ENCODE measurements around the gene C11orf24.
A peak's percentile ranks its signal among the peaks of the same experiment; 100 is the strongest.
"Not testable (repeated sequence)": the region's sequence is repeated elsewhere in the genome, so short reads cannot be mapped to it uniquely, and the experiment has no call there.

The C11orf24 gene

DNA sequence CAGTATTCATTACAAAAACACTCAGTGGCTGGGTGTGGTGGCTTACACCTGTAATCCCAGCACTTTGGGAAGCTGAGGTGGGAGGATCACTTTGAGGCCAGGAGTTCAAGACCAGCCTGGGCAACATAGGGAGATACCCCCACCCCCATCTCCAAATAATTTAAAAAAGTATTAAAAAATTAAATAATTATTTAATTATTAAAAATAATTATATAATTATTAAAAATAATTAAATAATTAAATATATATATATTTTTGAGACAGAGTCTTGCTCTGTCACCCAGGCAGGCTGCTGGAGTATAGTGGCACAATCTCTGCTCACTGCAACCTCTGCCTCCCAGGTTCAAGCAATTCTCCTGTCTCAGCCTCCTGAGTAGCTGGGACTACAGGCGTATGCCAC lies 27.9 kb downstream of the C11orf24 start:
- DNase-seq: not testable (repeated sequence)

DNA sequence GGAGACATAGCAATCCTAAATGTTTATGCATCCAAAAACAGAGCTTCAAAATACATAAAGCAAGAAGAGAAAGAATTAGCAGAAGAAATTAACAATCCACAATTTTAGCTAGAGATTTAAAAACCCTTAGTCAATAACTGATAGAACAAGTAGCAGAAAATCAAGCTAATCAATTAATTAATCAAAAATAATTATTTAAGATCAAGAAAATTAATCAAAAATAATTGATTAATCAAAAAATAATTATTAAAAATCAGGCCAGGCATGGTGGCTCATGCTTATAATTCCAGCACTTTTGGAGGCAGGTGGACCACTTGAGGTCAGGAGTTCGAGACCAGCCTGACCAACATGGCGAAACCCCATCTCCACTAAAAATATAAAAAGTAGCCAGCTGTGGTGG lies 29.2 kb downstream of the C11orf24 start:
- DNase-seq: no peak

DNA sequence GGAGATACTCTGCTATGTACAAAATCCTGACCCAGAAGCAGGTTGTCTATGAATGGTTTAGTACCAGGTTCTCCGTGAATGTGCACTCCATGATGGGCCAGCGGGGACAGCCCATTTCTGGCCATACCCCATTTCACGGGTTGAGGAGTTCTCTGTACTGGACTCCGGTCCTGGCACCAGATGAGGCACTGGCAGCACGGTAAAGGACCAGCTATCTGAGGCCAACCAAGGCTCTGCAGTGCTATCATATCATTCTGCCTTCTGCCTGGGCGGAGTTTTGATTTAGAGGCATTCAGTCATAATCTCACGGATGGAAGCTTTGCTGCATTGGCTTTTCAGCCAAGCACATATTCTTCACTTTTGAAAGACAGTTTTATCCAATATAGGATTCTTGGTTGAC lies 40.2 kb downstream of the C11orf24 start:
- no peak for DNase-seq

DNA sequence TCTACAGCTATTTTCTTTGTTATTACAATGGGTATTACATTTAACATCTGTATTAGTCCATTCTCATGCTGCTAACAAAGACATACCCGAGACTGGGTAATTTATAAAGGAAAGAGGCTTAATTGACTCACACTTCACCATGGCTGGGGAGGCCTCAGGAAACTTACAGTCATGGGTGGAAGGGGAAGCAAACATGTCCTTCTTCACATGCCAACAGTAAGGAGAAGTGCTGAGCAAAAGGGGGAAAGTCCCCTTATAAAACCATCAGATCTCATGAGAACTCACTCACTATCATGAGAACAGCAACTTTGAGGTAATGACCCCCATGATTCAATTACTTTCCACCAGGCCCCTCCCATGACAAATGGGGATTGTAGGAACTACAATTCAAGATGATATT lies 42.2 kb downstream of the C11orf24 start:
- no peak for DNase-seq

DNA sequence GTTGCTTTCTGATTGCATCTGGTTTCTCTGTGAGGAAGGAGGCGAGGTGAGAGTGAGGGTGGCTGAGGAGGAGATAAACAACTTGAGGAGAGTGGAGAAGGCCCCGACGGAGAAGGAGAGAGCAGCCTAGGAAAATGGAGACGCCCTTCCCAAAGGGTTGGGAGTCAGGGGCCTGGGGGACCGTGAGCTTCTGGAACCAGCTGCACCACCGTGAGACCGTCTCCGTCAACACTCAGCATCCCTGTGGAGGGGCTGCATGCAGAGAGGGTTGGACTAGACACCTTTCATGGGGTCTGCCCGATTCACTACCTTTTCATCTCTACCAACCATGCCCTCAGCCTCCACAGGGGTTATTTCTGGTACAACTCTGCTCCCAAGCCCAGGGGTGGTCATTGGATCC lies 45.4 kb downstream of the C11orf24 start:
- DNase-seq: no peak

DNA sequence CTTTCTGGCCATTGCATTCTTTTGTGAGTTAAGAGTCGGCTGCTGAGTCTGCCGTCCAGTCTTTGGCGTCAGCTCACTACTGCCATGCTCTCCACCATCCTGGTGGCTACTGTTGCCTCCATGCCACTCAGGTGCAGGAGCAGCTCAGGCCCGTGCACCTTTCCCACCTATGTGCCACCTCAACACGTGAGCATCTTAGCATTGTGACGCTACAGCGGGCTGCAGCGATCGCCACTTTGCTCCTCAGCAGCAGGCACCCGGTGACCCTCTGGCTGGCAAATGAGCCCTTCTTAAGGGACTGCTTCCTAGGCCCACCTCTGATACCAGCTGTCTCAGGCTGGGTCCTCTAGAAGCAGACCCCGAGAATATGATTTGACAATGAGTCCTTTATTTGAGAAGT lies 47.2 kb downstream of the C11orf24 start:
- DNase-seq: no peak

DNA sequence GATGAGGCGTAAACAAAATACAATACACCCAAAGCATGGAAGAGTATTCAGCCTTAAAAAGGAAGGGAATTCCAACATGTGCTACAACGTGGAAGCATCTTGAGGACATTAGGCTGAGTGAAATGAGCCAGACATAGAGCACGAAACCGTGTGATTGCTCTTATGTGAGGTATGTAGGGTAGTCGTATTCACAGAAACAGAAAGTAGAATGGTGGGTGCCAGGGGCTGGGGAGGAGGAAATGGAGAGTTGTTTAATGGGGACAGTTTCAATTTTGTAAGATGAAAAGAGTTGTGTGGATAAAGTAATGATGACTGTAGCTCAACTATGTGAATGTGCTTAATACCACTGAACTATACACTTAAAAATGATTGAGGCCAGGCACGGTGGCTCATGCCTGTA lies 48.5 kb downstream of the C11orf24 start:
- no peak for DNase-seq

DNA sequence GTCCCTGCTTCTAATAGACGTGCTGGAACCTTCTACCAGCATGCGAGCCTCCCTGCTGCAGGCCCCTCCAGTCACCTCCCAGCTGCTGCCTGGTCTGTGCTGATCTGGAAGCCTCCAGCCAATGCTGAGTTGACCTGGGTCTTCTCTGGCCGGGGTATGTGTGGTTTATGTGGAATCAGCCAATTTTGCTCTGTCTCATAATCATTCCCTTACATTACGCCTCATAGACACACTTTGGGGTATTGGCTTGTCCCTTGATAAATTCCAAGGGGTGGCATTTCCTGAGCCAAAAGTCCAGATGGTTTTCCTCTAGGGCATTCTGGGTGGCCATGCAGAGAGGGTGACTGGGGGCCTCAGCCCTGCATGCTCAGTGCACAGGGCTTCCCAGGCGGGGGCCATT lies 50.4 kb downstream of the C11orf24 start:
- DNase-seq: no peak

DNA sequence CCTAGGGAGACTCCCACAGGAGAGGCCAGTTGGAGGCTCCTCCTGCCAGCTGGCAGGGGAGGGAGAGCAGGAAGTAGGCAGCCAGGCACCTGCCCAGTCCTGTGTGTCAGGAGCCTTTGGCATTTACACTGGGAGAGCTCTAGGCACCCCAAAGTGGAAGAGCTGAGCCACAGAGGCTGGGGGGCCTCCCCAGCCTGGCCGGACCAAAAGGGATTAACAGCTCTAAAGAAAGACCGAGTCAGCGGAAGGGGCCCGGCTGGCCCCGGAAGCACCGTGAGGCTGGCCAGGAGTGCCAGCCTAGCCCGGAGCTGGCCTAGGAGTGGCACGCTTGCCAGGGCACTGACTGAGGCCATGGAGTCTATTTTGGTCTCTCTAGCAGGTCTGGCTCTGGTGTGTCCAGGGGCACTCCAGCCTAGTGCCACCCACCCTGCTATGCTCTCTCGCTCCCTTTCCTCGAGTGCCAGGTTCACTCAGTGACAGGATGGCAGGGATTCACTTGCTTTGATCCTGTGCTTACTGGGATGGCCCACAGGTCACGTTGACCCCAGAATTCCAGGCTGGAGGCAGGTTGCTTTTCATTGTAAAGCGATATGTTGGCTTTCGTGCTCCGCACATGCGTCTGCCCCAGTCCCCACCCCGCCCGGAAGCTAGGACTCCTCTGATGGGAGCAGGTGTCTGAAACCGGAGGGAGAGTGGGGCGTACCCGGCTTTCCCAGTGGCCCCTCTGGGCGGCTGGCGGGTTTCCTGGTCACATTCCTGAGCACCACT lies 55.4 kb downstream of the C11orf24 start:
- no peak for DNase-seq

DNA sequence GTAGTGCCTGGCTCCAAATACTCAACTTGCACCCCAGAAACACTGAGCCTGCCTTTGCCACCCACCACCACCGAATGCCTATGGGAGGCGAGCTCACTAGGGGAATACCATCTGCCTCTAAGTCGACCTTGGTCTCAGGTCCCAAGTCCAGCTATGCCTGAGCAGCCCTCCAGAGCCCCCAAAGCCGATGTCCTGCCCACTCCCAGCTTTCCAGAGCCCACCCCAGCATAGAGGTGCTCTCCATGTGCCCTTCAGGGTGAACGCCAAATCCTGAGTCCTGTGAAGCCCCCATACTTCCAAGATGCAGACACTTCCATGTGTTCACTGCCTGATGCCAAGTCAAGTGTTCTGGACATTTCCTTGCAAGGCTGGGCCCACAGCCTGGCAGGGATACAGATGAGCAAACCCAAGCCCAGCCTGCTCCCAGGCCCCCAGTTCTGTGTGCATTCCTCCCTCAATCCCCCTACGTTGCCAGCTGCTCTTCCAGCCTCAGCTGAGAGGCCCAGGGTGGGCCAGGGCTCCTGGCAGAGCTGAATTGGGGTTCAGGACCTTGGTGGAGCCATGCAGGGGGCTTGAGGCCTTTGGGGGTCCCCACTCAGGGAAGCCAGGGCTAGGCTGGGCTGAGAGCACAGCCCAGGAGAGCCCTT lies 56.1 kb downstream of the C11orf24 start:
- DNase-seq: no peak

DNA sequence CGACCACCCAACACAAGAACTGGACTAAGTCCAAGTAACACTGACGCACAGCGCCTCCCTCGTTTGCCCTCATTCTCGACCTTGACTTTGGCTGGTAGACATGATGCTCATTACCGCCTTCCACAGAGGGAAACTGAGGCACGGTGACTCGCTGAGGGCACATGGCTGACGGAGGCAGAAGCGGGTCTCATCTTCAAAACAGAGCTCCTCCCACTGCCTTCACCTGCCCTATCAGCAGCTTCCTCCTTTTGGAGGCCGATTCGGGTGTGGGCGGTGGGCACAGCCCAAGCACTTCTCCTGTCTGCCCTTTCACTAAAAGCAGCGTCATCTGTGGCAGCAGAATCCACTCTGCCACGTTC lies 56.7 kb downstream of the C11orf24 start:
- peak; percentile 64 for DNase-seq

DNA sequence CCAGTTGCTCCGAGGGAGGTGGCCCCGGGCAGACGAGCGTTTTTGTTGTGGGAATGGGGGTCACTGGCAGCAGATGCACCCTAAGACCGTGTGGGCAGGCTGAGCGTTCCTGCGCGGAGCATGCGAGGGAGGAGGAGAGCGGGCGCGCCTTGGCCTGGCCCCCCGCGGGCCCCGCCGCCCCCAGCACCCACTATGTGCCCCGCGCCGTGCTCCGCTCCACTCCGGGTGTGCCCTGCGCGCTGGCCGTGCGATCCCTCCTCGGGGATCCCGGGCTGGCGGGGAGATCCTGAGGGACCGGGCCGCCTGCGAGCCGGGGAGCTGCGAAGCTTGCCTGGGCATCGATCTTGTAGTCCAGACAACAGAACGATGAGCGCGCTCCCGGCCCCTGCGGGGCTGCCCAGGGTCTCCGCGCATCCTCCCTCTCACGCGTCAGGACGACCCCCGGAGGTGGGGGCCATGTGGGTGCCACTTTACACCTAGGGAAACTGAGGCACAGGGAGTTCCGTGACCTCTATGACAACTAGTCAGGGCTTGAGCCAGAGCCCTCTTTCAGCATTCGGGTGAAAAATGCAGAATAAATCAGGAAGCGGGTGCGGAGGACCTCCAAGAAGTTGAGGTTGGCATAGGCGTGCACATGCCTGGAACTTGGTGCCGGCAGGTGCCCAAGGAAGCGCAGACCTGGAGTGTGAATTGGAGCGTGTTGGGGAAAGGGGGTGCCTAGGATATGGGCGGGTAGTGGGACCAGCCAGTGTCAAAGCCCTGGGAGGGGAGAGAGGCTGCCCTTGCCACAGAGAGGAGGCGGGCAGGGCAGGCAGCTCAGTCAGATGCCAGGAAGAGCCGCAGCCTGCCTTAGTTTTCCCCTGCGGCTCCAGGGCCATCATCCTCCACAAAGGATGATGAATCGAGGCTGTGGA lies 57.3 kb downstream of the C11orf24 start:
- no peak for DNase-seq

DNA sequence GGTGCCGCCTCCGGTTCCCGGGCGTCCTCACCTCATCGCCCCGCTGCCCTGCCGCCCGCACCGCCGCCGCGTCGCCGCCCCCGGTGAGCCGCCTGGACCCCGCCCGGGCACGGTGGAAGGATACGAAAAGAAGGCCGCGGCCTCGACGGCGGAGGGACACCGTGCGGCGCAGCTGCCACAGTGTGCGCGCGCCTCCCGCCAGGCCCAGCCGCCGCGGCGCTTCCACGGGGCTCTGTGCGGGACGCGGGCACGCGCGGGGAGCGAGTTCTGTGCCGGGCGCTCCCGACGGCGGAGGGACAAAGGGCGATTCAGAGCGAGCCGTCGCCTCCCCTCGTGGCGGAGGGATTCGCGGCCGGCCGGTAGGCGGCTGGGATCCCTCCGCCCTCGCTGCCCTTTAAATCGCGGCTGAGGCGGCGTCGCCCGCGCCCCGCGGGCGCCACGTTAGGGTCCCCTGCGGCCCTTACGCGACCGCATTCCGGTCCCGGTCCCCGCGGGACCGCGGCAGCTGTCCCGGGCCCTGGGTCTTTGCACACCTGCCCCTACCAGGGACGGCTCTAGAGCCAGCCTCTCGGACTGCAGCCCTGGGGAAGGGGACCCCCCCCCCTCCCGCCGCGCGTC lies 58.1 kb downstream of the C11orf24 start:
- peak; percentile 89 for DNase-seq

DNA sequence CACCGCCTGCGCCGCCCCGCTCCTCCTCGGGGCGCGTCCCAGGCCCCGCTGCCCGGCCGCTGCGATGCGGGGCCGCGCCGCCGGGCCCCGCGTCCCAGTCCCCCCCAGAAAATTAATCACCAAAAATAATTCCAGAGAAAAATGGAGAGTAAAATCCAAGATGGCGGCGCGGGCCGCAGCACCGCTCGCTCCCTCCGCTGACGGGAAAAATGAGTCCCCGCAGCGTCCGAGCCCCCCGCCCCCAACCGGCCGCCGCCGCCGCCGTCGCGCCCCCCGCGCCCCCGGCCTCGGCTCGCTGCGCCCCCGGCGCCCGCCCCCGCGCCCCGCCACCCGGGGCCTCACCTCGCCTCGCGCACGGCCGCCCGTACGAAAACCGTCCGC lies 58.6 kb downstream of the C11orf24 start, which contains the start of gene KMT5B:
TSS of gene KMT5B (minus strand) at position 162 of the 381 bp plus-strand sequence. CDS start 23,220 bp downstream, outside the sequence.
- DNase-seq: peak; percentile 81

DNA sequence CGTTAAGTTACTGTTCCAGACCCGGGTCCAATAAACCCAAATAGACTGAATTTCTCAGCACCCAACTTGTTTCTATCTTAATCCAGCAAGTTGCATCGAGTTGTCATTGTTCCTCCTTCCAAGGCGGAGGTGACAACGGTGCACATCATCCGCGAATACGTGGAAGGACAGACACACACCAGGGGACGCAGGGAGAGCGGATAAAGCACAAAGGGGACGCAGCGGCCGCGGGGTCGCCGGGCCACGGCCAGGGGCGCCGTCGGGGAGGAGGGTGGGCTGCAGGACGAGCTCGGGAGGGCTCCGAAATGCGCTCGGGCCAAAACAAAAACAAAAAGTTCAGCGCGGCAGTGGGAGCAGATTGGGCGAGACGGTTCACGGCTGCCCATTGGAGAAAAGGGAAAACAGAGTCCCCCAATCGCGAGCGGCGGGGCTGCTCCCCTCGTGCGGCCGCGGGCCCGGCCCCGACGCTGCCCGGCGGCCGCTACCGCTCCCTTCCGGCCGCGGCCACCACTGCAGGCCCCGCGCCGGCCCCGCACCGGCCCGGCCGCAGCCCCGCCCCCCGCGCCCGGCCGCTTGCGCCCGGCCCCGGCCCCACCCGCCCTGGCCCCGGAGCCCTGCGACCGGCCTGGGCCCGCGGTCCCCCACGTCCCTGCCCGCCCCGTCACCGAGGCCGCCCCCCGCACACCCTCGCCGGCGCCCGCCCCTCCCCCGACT lies 59.2 kb downstream of the C11orf24 start:
- DNase-seq: peak; percentile 78

DNA sequence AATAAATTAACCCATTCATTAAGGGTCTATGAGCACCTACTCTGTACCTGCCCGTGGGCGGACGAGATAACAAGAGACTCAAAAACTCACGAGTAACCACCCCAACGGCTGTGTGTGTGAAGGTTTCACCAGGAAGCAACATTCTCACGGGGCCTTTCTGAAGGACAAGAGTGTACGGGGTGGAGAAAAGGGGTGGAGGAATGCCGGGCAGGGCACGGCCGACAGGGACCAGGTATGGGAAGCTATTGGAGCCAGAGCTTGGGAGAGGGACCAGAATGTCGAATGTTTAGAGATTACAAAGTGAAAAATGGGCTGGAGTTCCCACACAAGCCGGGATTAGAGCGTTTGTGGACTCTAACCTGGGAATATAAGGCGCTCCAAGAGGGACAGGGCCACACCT lies 60.2 kb downstream of the C11orf24 start:
- peak; percentile 54 for DNase-seq

Data from activated CD8-positive, alpha-beta memory T cell treated with anti-CD3 and anti-CD28 coated beads, Interleukin-2, amount 50 U/mL, for 48 hours (primary cell).